Coronary artery (tissue), 2 donors: Measurements from ENCODE around the gene PTPN1.
"Not testable (repeated sequence)": the region's sequence is repeated elsewhere in the genome, so short reads cannot be mapped to it uniquely, and the experiment has no call there.

Experiments used
- DNase-seq: peaks from one replicate; pipeline ENCODE4 v3.0.0-alpha.2; 2017; ENCODE audit warnings: low spot score
- H3K27ac ChIP-seq, 2 donors: fragments of 200-600 bp; sonication (generic); one replicate each; pipeline ENCODE4 v1.5.1; 2016 to 2019
- H3K4me3 ChIP-seq: fragments of 200-600 bp; sonication (generic); 2 replicates; pipeline ENCODE4 v1.5.1; 2016; ENCODE audit warnings: mild to moderate bottlenecking, moderate library complexity
- CTCF ChIP-seq: fragments of 200-600 bp; sonication (generic); IDR thresholded peaks from one replicate; pipeline ENCODE4 v1.5.1; 2019; ENCODE audit warnings: antibody characterized with exemption

Gene PTPN1

GRCh38 chr20:50565383-50565782, 55.2 kb downstream of the PTPN1 start:
- Histone ChIP-seq H3K27ac (no peak overlapping the region), H3K4me3 (no peak overlapping the region)
- TF ChIP-seq CTCF = no peak
- no peak for DNase-seq

GRCh38 chr20:50565871-50566270, 55.7 kb downstream of the PTPN1 start:
- no peak overlapping the region for H3K4me3 ChIP-seq
- no peak for TF ChIP-seq CTCF
- no peak for DNase-seq
- H3K27ac ChIP-seq = no peak overlapping the region

GRCh38 chr20:50567860-50568548, 57.8 kb downstream of the PTPN1 start:
- no peak overlapping the region for H3K27ac ChIP-seq
- TF ChIP-seq CTCF = no peak
- H3K4me3 ChIP-seq = no peak overlapping the region
- DNase-seq = no peak

GRCh38 chr20:50568549-50568942, 58.4 kb downstream of the PTPN1 start:
- DNase-seq = no peak
- H3K27ac ChIP-seq = no peak overlapping the region
- TF ChIP-seq CTCF = no peak
- no peak overlapping the region for H3K4me3 ChIP-seq

- peak; percentile 0 for DNase-seq
- not testable (repeated sequence) for H3K27ac ChIP-seq, H3K4me3 ChIP-seq
Measured at GRCh38 chr20:50569487-50569863, 59.3 kb downstream of the PTPN1 start.

GRCh38 chr20:50569864-50570836, 60.0 kb downstream of the PTPN1 start:
- DNase-seq = peak; percentile 61
- no peak for TF ChIP-seq CTCF
- no peak overlapping the region for H3K27ac ChIP-seq
- H3K4me3 ChIP-seq = no peak overlapping the region

DNA sequence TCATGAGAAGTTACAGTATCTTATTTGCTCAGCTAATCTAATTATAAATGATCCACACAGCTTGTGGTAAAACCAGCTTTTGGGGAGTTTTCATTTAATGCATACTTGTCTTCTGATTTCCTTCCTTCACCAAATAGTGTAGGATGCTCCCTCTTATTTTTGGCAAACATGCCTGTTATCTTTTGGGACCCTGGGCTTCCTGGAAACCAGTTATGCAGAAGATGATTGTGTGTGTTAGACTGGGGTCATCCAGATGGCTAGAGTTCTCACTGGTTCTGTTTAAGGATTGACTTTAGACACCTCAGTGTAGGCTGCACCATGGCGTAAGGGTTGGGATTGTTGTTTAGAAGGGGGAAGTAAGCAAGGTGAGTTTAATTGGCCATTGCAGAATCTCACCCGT, 61.3 kb downstream of the PTPN1 start:
- Histone ChIP-seq H3K4me3 (no peak overlapping the region), H3K27ac (no peak overlapping the region)
- DNase-seq = no peak
- TF ChIP-seq CTCF = no peak
